Measurements from ENCODE around the gene HEMGN. TPM values are rescaled to one million over a fixed set of nuclear protein-coding genes. Genes with fewer than 3 reads are reported as not detected.
A peak's percentile ranks its signal among the peaks of the same experiment; 100 is the strongest.
"Not testable (repeated sequence)": the region's sequence is repeated elsewhere in the genome, so short reads cannot be mapped to it uniquely, and the experiment has no call there.

Gene HEMGN
- total RNA-seq, 2 donors from 2014 or later: 1.4 TPM; not detected in 1

DNA sequence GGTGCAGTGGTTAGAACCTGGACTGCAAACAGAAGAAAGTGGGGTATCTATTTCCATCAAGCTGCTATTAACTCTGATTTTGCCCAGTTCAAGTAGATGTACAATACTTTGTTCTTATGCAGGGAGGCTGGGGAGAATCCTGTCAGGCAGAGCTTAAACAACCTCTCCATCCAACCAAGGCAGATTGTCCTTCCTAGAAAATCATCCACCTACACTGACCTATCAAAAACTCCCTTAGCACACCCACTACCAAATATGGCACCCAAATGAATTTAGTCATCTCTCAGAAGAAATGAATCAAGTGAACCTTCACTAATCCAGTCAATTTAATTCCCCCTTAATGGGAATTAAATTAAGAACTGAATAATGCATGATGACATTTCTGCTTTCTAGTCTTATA lies 18.4 kb upstream of the HEMGN start:
- H3K4me3 ChIP-seq: no peak overlapping the region
- intact Hi-C loops (cut with DNase I): no loop called here
- no peaks in the 10 kb centered on the region for H3K36me3 ChIP-seq
- no peak for DNase-seq (ENCODE audit: low spot score)
- H3K27ac ChIP-seq: no peak overlapping the region
- no peaks in the 10 kb centered on the region for H3K9me3 ChIP-seq
- H3K27me3 ChIP-seq (replicated peaks; ENCODE audit: insufficient read depth): no peaks in the 10 kb centered on the region
- TF ChIP-seq, protein P1, sequence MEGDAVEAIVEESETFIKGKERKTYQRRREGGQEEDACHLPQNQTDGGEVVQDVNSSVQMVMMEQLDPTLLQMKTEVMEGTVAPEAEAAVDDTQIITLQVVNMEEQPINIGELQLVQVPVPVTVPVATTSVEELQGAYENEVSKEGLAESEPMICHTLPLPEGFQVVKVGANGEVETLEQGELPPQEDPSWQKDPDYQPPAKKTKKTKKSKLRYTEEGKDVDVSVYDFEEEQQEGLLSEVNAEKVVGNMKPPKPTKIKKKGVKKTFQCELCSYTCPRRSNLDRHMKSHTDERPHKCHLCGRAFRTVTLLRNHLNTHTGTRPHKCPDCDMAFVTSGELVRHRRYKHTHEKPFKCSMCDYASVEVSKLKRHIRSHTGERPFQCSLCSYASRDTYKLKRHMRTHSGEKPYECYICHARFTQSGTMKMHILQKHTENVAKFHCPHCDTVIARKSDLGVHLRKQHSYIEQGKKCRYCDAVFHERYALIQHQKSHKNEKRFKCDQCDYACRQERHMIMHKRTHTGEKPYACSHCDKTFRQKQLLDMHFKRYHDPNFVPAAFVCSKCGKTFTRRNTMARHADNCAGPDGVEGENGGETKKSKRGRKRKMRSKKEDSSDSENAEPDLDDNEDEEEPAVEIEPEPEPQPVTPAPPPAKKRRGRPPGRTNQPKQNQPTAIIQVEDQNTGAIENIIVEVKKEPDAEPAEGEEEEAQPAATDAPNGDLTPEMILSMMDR (IDR thresholded peaks at IDR 0.05): no peak
- no peak for TF ChIP-seq POLR2A (IDR thresholded peaks at IDR 0.05)
- TF ChIP-seq POLR2AphosphoS5 (IDR thresholded peaks at IDR 0.05): no peak
- H3K4me1 ChIP-seq (replicated peaks): no peaks in the 10 kb centered on the region

DNA sequence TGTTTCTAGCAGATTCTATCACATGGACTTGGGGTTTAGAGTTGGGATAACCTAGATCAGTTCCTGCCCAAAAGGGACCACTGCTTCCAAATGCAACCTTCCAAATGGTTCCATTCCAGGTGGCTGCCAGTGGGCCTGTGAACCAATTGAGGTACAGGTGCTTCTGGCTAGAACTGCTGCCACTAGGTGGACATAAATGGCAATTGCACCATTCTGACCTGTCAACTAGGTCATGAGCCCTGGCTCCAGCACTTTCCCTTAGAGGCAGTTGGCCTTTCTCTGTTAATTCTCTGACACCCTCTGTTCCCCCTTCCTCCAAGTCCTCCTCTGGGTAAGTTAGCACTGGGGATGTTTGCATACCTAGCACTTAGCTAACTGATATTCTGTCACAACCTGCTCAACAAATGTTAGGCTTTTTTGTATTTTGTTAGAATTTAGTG lies 16.6 kb upstream of the HEMGN start:
- Histone ChIP-seq H3K9me3 (no peaks in the 10 kb centered on the region), H3K36me3 (no peaks in the 10 kb centered on the region), H3K4me3 (no peak overlapping the region), H3K4me1 (replicated peaks) (no peaks in the 10 kb centered on the region), H3K27ac (no peak overlapping the region), H3K27me3 (replicated peaks; ENCODE audit: insufficient read depth) (no peaks in the 10 kb centered on the region)
- TF ChIP-seq, protein P1 (IDR thresholded peaks at IDR 0.05): peak in 1 of 4 experiments; percentile 50
- TF ChIP-seq POLR2AphosphoS5 (IDR thresholded peaks at IDR 0.05): no peak
- DNase-seq (ENCODE audit: low spot score): peak; percentile 20
- intact Hi-C loops (cut with DNase I): no loop called here

DNA sequence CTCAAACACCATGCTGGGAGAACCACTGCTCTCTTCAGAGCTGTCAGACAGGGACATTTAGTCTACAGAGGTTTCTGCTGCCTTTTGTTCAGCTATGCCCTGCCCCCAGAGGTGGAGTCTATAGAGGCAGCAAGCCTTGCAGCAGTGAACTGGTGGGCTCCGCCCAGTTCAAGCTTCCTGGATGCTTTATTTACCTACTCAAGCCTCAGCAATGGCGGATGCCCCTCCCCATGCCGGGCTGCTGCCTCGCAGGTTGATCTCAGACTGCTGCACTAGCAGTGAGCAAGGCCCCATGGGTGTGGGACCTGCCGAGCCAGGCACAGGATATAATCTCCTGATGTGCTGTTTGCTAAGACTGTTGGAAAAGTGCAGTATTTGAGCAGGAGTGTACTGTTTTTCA lies 12.9 kb upstream of the HEMGN start:
- H3K4me3 ChIP-seq; DNase-seq (ENCODE audit: low spot score); H3K27me3 ChIP-seq (replicated peaks; ENCODE audit: insufficient read depth); intact Hi-C loops (cut with DNase I); H3K4me1 ChIP-seq (replicated peaks); H3K9me3 ChIP-seq; H3K27ac ChIP-seq; H3K36me3 ChIP-seq: not testable (repeated sequence)
- WGBS: 92% methylated on average over 5 of the region's 5 CpGs

DNA sequence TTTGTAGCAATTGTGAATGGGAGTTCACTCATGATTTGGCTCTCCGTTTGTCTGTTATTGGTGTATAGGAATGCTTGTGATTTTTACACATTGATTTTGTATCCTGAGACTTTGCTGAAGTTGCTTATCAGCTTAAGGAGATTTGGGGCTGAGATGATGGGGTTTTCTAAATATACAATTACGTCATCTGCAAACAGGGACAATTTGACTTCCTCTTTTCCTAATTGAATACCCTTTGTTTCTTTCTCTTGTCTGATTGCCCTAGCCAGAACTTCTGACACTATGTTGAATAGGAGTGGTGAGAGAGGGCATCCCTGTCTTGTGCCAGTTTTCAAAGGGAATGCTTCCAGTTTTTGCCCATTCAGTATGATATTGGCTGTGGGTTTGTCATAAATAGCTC lies 9.1 kb upstream of the HEMGN start:
- H3K4me1 ChIP-seq (replicated peaks); H3K9me3 ChIP-seq; H3K27me3 ChIP-seq (replicated peaks; ENCODE audit: insufficient read depth); intact Hi-C loops (cut with DNase I); H3K4me3 ChIP-seq; DNase-seq (ENCODE audit: low spot score); H3K36me3 ChIP-seq; H3K27ac ChIP-seq: not testable (repeated sequence)
- 58% methylated on average over 2 of the region's 2 CpGs for WGBS

DNA sequence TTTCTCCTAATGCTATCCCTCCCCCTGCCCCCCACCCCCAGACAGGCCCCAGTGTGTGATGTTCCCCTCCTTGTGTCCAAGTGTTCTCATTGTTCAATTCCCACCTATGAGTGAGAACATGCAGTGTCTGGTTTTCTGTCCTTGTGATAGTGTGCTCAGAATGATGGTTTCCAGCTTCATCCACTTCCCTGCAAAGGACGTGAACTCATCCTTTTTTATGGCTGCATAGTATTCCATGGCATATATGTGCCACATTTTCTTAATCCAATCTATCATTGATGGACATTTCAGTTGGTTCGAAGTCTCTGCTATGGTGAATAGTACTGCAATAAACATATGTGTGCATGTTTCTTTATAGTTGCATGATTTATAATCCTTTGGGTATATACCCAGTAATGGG lies 7.5 kb upstream of the HEMGN start:
- DNase-seq (ENCODE audit: low spot score); H3K4me3 ChIP-seq; H3K27me3 ChIP-seq (replicated peaks; ENCODE audit: insufficient read depth); H3K27ac ChIP-seq; H3K9me3 ChIP-seq; intact Hi-C loops (cut with DNase I); H3K4me1 ChIP-seq (replicated peaks); H3K36me3 ChIP-seq: not testable (repeated sequence)
- WGBS: 77% methylated on average over 2 of the region's 2 CpGs

DNA sequence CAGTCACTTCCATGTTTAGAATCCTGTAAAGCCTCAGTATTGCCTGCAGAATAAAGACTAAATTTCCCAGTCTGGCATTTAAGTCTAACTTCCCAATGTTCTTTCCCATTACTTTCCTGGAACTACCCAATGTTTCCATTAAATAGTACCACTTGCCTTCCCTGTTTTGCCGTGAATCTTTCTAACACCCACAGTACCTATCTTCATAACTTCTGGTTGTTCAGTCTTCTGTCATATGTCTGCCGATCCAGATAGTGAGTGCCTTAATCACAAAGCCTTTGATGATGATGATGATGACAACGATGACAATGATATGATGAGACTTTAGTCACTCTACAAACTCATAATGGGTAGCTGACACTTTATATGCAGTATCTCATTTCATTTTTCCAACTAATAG lies 6.6 kb upstream of the HEMGN start:
- no peak for DNase-seq (ENCODE audit: low spot score)

More for the DNA sequence above, 6.6 kb upstream of the HEMGN start:
- no peaks in the 10 kb centered on the region for H3K36me3 ChIP-seq
- no peak overlapping the region for H3K4me3 ChIP-seq
- TF ChIP-seq POLR2AphosphoS5 (IDR thresholded peaks at IDR 0.05) (no peak), POLR2A (IDR thresholded peaks at IDR 0.05) (no peak)
- TF ChIP-seq, protein P1 (IDR thresholded peaks at IDR 0.05): no peak
- H3K4me1 ChIP-seq (replicated peaks): no peaks in the 10 kb centered on the region
- no peaks in the 10 kb centered on the region for H3K9me3 ChIP-seq
- intact Hi-C loops (cut with DNase I): no loop called here
- H3K27me3 ChIP-seq (replicated peaks; ENCODE audit: insufficient read depth): no peaks in the 10 kb centered on the region
- WGBS: 76% methylated on average over 3 of the region's 3 CpGs
- H3K27ac ChIP-seq: no peak overlapping the region
